Progenitor cell of endocrine pancreas (in vitro differentiated cells): ENCODE measurements around the gene NKAIN2. TPM values are rescaled to one million over a fixed set of nuclear protein-coding genes. Genes with fewer than 3 reads are reported as not detected.

Source experiments
- DNase-seq: peaks from one replicate; pipeline ENCODE4 v3.0.0; 2021; ENCODE audit warnings: low spot score; ENCODE audit not compliant: unreplicated experiment
- H3K27ac Mint-ChIP-seq: 2 replicates; pipeline ENCODE4 v1.8.0; 2021; ENCODE audit warnings: mild to moderate bottlenecking, moderate library complexity, mixed read lengths
- H3K27me3 Mint-ChIP-seq: 2 replicates; pipeline ENCODE4 v1.8.0; 2021; ENCODE audit warnings: mixed read lengths
- H3K36me3 Mint-ChIP-seq: 2 replicates; pipeline ENCODE4 v1.8.0; 2022; ENCODE audit warnings: mixed read lengths; ENCODE audit not compliant: insufficient read depth
- H3K4me1 Mint-ChIP-seq: 2 replicates; pipeline ENCODE4 v1.8.0; 2021; ENCODE audit warnings: low read depth, mixed read lengths
- H3K4me3 Mint-ChIP-seq: 2 replicates; pipeline ENCODE4 v1.8.0; 2021; ENCODE audit warnings: low read depth, mild to moderate bottlenecking, moderate library complexity, mixed read lengths
- H3K9me3 Mint-ChIP-seq: 2 replicates; pipeline ENCODE4 v1.8.0; 2021; ENCODE audit warnings: low read depth, mixed read lengths
- CTCF ChIP-seq: fragments of 200-600 bp; sonication (generic); IDR thresholded peaks from one replicate; pipeline ENCODE4 v1.5.0; 2021; ENCODE audit warnings: antibody characterized with exemption, mild to moderate bottlenecking; ENCODE audit not compliant: unreplicated experiment
- total RNA-seq: library from RNA; stranded (reverse); gene quantifications from 2 replicates; pipeline ENCODE4 v1.2.1, GENCODE V29; 2021

Gene NKAIN2
- total RNA-seq, 1 donor from 2014 or later: 2.5 TPM

GRCh38 chr6:124796464-124796970 is 992.9 kb downstream of the NKAIN2 start:
- peaks cover 12% of the 10 kb centered on the region for H3K27me3 Mint-ChIP-seq
- TF ChIP-seq CTCF: no peak
- no peaks in the 10 kb centered on the region for H3K9me3 Mint-ChIP-seq
- H3K27ac Mint-ChIP-seq: no peak overlapping the region
- no peak overlapping the region for H3K4me3 Mint-ChIP-seq
- DNase-seq: no peak
- H3K36me3 Mint-ChIP-seq: no peaks in the 10 kb centered on the region
- H3K4me1 Mint-ChIP-seq: no peaks in the 10 kb centered on the region

GRCh38 chr6:124797224-124797623 is 993.6 kb downstream of the NKAIN2 start:
- Mint-ChIP-seq H3K36me3 (no peaks in the 10 kb centered on the region), H3K9me3 (no peaks in the 10 kb centered on the region), H3K4me1 (no peaks in the 10 kb centered on the region), H3K4me3 (no peak overlapping the region), H3K27me3 (peaks cover 12% of the 10 kb centered on the region), H3K27ac (no peak overlapping the region)
- TF ChIP-seq CTCF: no peak
- DNase-seq: no peak

DNA sequence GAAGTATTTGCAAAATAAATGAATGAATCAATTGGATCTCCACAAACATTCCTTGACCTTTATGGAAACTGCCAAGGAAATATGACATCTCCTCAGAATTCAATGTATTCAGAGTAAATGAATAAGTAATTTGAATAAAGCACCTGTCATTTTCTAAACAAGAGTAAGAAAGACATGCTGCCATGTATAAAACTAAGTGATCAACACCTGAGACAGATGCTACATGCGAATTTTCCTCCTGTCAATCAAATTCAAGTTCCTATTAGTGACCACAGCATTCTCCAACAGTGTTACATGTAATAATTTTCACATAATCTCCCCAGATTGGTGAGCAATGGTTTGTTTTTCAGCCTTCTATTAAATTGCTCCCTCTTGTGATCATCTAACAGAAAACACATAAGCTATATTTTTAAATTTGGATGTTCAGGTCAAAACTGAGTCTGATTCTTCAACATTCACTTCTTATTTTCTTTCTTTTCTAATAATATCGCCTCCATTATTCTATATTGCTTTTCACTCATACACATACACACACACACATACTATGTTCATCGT is 995.4 kb downstream of the NKAIN2 start:
- H3K36me3 Mint-ChIP-seq: no peaks in the 10 kb centered on the region

GRCh38 chr6:124799638-124800037 is 996.0 kb downstream of the NKAIN2 start:
- DNase-seq: no peak
- H3K4me1 Mint-ChIP-seq: no peaks in the 10 kb centered on the region
- peaks cover 17% of the 10 kb centered on the region for H3K27me3 Mint-ChIP-seq
- no peak overlapping the region for H3K4me3 Mint-ChIP-seq
- no peaks in the 10 kb centered on the region for H3K36me3 Mint-ChIP-seq
- no peak for TF ChIP-seq CTCF
- no peaks in the 10 kb centered on the region for H3K9me3 Mint-ChIP-seq
- H3K27ac Mint-ChIP-seq: no peak overlapping the region

More for the DNA sequence above, 995.4 kb downstream of the NKAIN2 start:
- Mint-ChIP-seq H3K4me3 (no peak overlapping the region), H3K27ac (no peak overlapping the region), H3K4me1 (no peaks in the 10 kb centered on the region), H3K27me3 (peaks cover 17% of the 10 kb centered on the region), H3K9me3 (no peaks in the 10 kb centered on the region)
- DNase-seq: no peak
- TF ChIP-seq CTCF: peak; percentile 19

GRCh38 chr6:124800222-124800621 is 996.6 kb downstream of the NKAIN2 start:
- Mint-ChIP-seq H3K4me3 (no peak overlapping the region), H3K27me3 (peaks cover 17% of the 10 kb centered on the region), H3K27ac (no peak overlapping the region), H3K9me3 (no peaks in the 10 kb centered on the region), H3K4me1 (no peaks in the 10 kb centered on the region), H3K36me3 (no peaks in the 10 kb centered on the region)
- TF ChIP-seq CTCF: no peak
- no peak for DNase-seq
